ENCODE results near the gene PAGE2.
"Not testable (repeated sequence)": the region's sequence is repeated elsewhere in the genome, so short reads cannot be mapped to it uniquely, and the experiment has no call there.

Gene PAGE2

DNA sequence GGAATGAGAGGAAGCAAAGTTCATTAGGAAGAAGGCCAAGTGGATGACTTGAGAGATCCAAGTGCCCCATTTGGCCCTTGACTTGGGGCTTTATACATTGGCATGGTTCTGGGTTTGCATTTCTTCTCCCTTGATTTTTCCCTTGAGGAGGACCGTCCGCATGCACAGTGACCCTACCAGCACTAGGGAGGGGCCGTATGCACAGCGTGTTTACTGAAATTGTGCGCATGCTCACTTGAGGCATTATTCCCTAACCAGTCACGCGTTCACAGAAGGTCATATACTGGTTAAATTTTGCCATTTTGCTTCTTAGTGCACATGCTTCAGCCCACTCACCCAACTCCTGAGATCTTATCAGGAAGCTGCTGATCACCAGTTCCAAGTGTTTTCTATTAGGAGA is 35.1 kb downstream of the PAGE2 start:
- DNase-seq (ENCODE audit: low read depth): no peak

DNA sequence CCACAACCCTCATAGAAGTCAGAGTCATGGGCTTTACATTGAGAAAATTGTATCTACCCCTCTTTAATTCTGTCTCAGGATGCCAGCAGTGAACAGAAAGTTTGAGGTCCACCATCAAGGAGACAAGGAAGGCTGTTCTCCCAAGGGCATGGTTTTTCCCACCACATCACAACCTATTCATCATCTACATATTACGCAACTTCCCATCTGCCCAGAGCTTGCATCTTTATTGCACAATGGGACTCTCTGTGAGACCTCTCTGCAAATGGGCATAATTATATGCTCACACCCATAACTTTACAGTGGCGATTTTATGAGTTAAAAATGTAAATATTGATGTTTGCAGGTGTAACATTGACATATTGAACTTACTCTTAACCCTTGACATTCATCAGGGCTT is 38.9 kb downstream of the PAGE2 start:
- no peak for DNase-seq (ENCODE audit: low read depth)

- DNase-seq (ENCODE audit: low read depth): no peak
These were observed 40.5 kb downstream of the PAGE2 start for GRCh38 chrX:55129361-55129760.

- DNase-seq (ENCODE audit: low read depth): no peak
These were observed 41.7 kb downstream of the PAGE2 start for GRCh38 chrX:55130481-55130880.

DNA sequence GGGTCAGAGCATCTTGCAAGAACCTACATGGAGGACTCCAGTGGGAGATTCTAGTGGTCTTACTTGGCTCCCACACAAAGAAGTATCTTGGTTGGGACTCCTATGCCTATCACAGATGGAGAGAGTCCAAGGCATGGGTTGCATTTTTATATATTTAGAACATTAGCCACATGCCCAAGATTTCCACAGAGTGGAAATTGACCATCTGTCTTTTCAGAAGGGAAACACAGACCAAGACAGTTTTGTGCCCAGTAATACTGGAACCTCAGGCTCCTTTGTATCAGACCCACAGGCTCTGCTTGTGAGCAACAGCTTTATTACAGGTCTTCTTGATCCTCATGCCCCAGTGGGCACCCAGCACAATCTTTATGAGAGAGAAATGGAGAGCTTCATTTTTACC is 43.6 kb downstream of the PAGE2 start:
- no peak for DNase-seq (ENCODE audit: low read depth)

DNA sequence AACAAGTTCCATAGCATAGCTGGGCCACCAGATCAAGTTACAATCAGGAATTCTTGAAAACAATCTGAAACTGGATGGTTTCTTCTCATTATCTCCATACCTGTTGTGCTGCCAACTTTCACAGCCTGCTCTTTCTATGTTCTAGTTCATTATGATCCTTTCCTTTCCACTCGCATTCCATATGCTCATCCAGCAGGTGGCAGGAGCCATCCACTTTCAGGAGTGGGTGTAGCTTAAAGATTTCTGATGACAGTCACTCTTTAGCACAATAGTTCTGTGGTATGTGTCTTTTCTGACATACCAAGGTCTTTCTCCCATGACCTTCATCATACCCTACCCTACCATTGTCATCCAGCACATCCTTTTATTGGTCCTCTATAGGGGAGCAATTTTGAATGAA is 46.4 kb downstream of the PAGE2 start:
- no peak for DNase-seq (ENCODE audit: low read depth)

DNA sequence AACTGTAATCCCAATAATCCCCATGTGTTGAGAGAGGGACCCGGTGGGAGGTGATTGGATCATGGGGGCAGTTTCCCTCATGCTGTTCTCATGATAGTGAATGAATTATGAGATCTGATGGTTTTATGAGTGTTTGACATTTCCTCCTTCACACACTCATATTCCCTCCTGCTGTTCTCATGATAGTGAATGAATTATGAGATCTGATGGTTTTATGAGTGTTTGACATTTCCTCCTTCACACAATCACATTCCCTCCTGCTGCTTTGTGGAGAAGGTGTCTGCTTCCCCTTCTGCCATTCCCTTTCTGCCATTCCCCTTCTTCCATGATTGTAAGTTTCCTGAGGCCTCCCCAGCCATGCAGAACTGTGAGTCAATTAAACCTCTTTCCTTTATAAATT is 52.0 kb downstream of the PAGE2 start:
- not testable (repeated sequence) for DNase-seq (ENCODE audit: low read depth)

All from CMK (cell line).